ENCODE data around the gene NBEAL2.

The NBEAL2 gene

DNA sequence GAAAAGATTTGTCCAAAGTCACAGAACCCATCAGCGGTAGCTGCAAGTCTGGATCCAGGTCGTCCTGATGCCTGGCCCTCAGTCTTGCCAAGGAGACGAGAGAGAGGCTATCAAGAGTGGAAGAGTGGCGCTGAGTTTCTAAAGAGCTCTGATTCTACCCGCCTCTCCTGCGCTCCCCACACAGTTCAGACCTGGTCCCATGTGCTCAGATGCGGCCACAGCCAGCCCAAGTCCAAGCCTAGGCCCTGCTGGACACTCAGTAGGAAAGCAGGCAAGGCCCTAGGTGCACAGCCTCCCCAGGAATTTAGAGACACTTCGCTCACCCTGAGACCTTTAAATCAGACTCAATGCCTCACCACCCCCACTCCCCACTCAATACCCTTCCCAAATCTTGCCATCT lies 35.3 kb upstream of the NBEAL2 start:
- no peak for DNase-seq (ENCODE audit: low read depth in 1 of 2, low spot score in 1 of 2)

GRCh38 chr3:46946416-46946815 lies 33.0 kb upstream of the NBEAL2 start:
- no peak for DNase-seq (ENCODE audit: low read depth in 1 of 2, low spot score in 1 of 2)

GRCh38 chr3:46946856-46947545 lies 32.5 kb upstream of the NBEAL2 start:
- DNase-seq (ENCODE audit: low read depth in 1 of 2, low spot score in 1 of 2), result peak; percentile 16 to 56

- DNase-seq (ENCODE audit: low read depth in 1 of 2, low spot score in 1 of 2), result no peak
These were observed 31.9 kb upstream of the NBEAL2 start for GRCh38 chr3:46947546-46947901.

DNA sequence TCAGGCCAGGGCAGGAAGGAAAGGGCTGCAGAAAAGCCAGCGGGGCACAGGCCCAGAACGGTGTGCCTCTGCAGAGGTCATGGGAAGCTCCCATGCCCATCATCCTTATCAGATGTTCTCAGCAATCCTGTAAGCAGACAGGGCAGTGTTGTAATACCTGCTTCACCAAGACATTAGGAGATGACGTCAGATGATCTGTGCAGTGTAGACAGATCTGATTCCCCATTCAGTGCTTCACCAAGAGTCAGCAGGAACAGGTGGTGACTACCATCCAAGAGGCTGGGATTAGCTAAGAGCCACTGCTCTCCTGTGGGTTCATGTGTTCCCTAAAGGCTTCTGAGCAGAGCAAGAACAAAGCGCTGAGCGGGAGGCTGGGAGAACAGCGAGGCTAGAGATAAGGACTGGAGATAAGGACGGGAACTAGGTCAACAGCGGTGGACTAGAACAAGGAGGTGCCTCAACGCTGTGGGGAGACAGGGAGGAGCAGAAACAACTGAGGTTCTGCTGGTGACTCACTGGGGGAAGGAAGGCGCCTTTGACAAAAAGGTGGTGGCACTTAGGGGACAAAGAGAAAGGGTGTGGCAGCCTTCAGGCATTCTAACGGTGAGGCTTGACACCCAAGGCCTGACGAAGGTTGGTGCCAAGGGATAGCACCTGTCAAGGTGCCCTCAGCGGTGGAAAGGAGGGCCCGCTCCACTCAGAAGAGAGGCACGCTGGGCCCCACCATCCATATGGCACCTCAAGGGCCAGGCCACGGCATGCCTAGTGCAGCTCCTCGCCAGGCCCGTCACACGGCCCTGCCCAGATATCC lies 31.3 kb upstream of the NBEAL2 start:
- peak; percentile 16 to 59 for DNase-seq (ENCODE audit: low read depth in 1 of 2, low spot score in 1 of 2)

DNA sequence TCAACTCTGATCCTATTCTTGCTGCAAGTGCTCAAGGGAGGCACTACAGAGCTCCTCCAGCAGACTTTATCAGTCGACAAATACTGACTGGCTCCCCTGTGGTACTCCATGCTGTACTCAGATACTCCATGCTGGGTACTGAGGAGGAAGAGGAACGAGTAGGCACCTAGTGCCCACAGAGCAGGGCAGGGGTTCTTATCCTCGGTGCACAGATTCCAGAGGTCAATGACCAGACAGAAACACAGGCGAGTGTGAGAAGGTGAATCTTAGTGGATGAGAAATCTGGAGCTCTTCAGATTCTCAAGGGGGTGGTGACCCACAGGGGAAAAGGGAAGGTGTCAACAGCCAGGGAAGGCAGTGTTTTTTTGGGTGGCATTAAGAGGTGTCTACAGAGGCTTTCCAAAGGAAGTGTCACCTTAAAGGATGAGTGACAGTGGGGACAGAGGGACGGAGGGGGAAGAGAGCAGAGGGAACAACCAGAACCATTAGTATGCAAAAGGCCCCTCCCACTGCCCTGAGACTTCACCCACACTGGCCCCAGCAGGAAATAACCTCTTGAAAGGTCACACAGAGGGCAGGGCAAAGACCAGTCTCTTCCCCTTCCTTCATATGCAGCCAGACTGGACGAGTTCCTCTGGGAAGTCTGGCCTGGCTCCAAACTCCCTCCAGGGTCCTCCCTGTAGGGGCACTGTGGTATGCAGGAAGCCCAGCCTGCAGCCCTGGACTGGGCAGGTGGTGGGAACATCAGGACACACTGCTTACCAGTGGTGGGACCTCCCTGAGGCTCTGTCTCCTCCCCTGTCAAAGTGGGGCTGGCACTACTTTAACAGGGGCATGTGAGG lies 30.4 kb upstream of the NBEAL2 start:
- DNase-seq (ENCODE audit: low read depth in 1 of 2, low spot score in 1 of 2), result no peak

- no peak for DNase-seq (ENCODE audit: low read depth in 1 of 2, low spot score in 1 of 2)
These were observed 29.3 kb upstream of the NBEAL2 start for GRCh38 chr3:46950177-46950576.

GRCh38 chr3:46950650-46951241 lies 28.7 kb upstream of the NBEAL2 start:
- no peak for DNase-seq (ENCODE audit: low read depth in 1 of 2, low spot score in 1 of 2)

GRCh38 chr3:46952813-46953212 lies 26.7 kb upstream of the NBEAL2 start:
- no peak for DNase-seq (ENCODE audit: low read depth in 1 of 2, low spot score in 1 of 2)

GRCh38 chr3:46953234-46954010 lies 26.0 kb upstream of the NBEAL2 start:
- DNase-seq (ENCODE audit: low read depth in 1 of 2, low spot score in 1 of 2), result no peak

- no peak for DNase-seq (ENCODE audit: low read depth in 1 of 2, low spot score in 1 of 2)
These were observed 25.3 kb upstream of the NBEAL2 start for GRCh38 chr3:46954178-46954577.

DNA sequence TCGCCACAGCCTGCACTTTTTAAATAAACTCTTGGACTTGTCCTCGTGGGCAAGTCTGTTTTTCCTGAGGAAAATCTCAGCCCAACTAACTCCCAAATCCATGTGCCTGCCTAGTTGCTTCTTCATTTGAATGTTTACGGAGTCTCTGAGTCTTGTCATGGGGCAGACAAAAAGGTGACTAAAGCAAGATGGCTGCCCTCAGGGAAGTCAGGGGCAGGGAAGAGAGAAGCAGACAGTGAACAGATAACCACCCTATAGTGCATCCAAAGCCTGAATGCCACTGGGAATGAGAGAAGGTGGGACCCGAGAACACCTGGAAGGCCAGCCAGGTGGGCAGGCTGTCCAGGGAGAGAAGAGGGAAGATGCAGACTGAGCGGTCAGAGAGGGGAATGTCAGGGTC lies 24.3 kb upstream of the NBEAL2 start:
- no peak for DNase-seq (ENCODE audit: low read depth in 1 of 2, low spot score in 1 of 2)

GRCh38 chr3:46955801-46956259 lies 23.6 kb upstream of the NBEAL2 start:
- no peak for DNase-seq (ENCODE audit: low read depth in 1 of 2, low spot score in 1 of 2)

DNA sequence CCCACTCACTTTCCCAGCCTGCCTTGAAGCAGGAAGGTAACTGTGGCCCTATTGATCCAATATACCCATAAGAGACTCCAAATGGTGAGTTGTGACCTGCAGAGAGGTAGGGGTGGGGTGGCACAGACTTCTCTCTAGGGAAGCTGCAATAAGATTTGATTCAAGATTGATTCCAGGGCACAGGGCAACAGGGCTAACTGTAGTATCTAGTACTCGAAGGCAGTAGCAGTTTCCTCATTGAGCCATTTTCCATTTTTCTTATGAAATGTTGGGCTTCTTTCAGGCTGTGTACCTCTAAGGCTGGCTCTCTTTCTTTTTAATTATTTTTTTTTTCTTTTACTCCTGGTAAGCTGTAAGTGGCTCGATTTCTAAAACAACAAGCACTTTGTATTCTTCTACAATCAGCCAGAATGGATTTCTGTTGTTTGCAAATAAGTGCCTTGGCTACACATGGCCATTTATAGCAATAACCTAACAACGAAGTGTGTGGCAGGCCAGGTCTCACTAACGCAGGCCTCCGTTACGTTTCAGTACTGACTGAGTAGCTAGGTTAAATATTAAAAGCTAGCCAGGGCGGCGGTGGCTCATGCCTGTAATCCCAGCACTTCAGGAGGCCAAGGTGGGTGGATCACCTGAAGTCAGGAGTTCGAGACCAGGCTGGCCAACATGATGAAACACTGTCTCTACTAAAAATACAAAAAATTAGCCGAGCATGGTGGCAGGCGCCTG lies 22.2 kb upstream of the NBEAL2 start:
- DNase-seq (ENCODE audit: low read depth in 1 of 2, low spot score in 1 of 2), result no peak

DNA sequence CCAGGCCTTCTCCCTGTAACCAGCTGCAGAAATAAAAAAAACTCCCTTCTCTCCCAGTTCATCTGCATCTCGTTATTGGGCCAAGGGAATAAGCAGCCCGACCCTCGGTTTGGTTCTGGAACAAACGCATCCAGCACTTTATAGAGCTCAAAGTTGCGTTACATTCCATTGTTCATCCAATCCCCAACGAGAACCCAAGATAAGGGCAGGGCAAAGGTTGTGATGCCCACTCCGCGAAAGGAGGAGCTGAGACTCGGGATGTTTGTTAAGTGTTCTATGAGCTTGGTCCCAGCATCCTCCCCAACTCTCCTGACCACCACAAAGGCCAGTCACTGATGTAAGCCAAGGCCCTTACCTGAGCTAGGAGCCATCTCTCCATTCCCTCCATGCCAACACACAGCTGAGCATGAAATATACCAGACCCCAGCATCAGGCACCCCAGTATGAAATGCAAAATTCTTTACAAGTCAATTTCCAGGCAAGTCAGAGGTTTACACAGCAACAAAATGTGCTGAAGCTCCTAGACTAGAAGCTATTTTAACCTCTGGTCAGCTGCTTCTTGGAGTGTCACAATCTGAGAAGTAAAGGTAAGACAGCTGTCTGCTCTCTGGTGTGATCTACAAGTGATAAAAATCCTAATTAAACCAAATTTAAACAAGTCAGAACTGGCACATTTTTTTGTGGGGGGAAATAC lies 20.9 kb upstream of the NBEAL2 start:
- no peak for DNase-seq (ENCODE audit: low read depth in 1 of 2, low spot score in 1 of 2)

- DNase-seq (ENCODE audit: low read depth in 1 of 2, low spot score in 1 of 2), result no peak
These were observed 20.3 kb upstream of the NBEAL2 start for GRCh38 chr3:46959161-46959511.

- no peak for DNase-seq (ENCODE audit: low read depth in 1 of 2, low spot score in 1 of 2)
These were observed 19.3 kb upstream of the NBEAL2 start for GRCh38 chr3:46960081-46960701.

DNA sequence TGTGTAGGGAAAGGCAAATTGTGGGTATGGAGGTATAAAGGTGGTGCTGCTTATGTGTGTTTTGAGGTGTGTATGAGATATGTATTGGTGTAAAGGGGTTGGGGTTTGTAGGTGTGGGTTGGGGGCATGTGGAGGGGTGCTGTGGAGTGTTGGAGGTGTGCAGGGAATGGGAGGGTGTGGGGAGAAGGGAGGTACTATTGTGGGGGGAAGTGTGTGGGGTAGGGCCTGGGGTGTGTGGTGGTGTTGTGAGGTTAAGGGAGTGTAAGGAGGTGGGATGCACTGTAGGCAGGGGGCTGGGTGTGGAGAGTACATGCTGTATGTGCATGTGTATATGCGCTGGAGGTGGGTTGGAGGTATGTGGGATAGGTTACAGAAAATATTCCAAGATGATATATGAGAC lies 18.6 kb upstream of the NBEAL2 start:
- DNase-seq (ENCODE audit: low read depth in 1 of 2, low spot score in 1 of 2), result no peak

DNA sequence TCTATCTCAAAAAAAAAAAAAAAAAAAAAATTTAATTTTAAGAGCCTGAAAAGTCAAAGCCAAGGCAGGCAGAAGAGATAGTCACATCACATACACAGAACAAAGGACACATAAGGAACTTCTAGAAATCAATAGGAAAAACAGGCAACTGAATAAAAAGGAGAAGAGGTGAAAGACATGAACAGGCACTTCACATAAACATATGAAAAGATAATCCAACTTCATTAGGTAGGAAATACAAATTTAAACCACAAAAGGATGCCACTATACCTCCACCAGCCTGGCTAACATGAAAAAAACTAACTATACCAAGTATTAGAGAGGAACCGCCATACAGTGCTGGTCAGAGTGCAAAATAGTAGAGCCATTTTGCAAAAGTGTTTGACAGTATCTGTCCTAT lies 17.0 kb upstream of the NBEAL2 start:
- DNase-seq (ENCODE audit: low read depth in 1 of 2, low spot score in 1 of 2), result no peak
